HepG2 (cell line): ENCODE data around the gene SUN1. TPM values are rescaled to one million over a fixed set of nuclear protein-coding genes. Genes with fewer than 3 reads are reported as not detected.
A peak's percentile ranks its signal among the peaks of the same experiment; 100 is the strongest.

ENCODE experiments used
- ATAC-seq: fragments of 200-7000 bp; cut with Tn5 transposase; 3 replicates; pipeline ENCODE4 v1.9.1; 2020; ENCODE audit warnings: mild to moderate bottlenecking, moderate library complexity
- BruUV-seq: library from RNA; stranded (reverse); fragments of 400-500 nt; replicated peaks from 2 replicates; lab custom pipeline; 2021; lab: Mats Ljungman, UMichigan
- CTCF ChIA-PET: fragments of 300-600 bp; formaldehyde crosslinking; extraction: SDS; loops from one replicate; lab custom pipeline; 2021; ENCODE audit warnings: low total read pairs, inconsistent platforms, low intra/inter-chr PET ratio; lab: Yijun Ruan, JAX
- POLR2A ChIA-PET: fragments of 350-600 bp; sonication (Branson Sonifier 250); formaldehyde crosslinking; loops from one replicate; lab custom pipeline; 2020; ENCODE audit warnings: antibody characterized with exemption, inconsistent platforms; lab: Yijun Ruan, JAX
- DNase-seq: peaks from one replicate; pipeline ENCODE4 v3.0.0-alpha.2; 2015; ENCODE audit warnings: low spot score
- FAIRE-seq: peaks from 3 replicates; lab custom pipeline; 2011; peaks lifted over from hg19 to GRCh38; lab: Jason Lieb, UNC
- H2AFZ ChIP-seq: one replicate; pipeline ENCODE4 v1.6.1; 2011; ENCODE audit warnings: low read length, inconsistent platforms
- H3K27ac ChIP-seq: fragments of 300-600 bp; 3 replicates; pipeline ENCODE4 v1.8.0; 2011; ENCODE audit warnings: mixed run types, mild to moderate bottlenecking, mixed read lengths, low read length, inconsistent platforms; ENCODE audit not compliant: insufficient read depth; ENCODE audit errors: extremely low read length
- H3K27me3 ChIP-seq, 2 experiments: fragments of 200-600 bp in 1 of 2; 2 replicates in 1 of 2; 3 replicates in 1 of 2; pipeline versions ENCODE4 v1.6.0 to v1.8.0; 2011; ENCODE audit warnings: low read length in 2 of 2, mild to moderate bottlenecking in 2 of 2, moderate library complexity in 2 of 2, inconsistent platforms in 1 of 2; ENCODE audit not compliant: insufficient read depth in 2 of 2, control insufficient read depth in 1 of 2
- H3K36me3 ChIP-seq, 2 experiments: fragments of 200-600 bp in 1 of 2; replicated peaks in 1 of 2; 2 replicates in 1 of 2; 3 replicates in 1 of 2; pipeline versions ENCODE4 v1.5.1 to v1.8.0; 2011; ENCODE audit warnings: low read length in 2 of 2, inconsistent platforms in 1 of 2; ENCODE audit not compliant: insufficient read depth in 2 of 2, control insufficient read depth in 1 of 2
- H3K4me1 ChIP-seq: 2 replicates; pipeline ENCODE4 v1.5.1; 2012; ENCODE audit warnings: low read length, inconsistent platforms; ENCODE audit not compliant: insufficient read depth
- H3K4me2 ChIP-seq: 2 replicates; pipeline ENCODE4 v1.6.0; 2011; ENCODE audit warnings: low read depth, low read length, inconsistent platforms
- H3K4me3 ChIP-seq, 3 experiments: fragments of 200-600 bp in 1 of 3; sonication (generic), shearing (Covaris generic) in 1 of 3; replicated peaks in 1 of 3; 2 replicates each; pipeline ENCODE4 v1.5.1; 2011 to 2016; ENCODE audit warnings: low read length in 3 of 3, inconsistent platforms in 2 of 3, low read depth in 2 of 3, mild to moderate bottlenecking in 2 of 3, control low read depth in 1 of 3, mixed read lengths in 1 of 3; ENCODE audit not compliant: insufficient read depth in 1 of 3
- H3K79me2 ChIP-seq: one replicate; pipeline ENCODE4 v1.6.1; 2011; ENCODE audit warnings: low read length, inconsistent platforms; ENCODE audit not compliant: insufficient read depth
- H3K9ac ChIP-seq: 2 replicates; pipeline ENCODE4 v1.6.0; 2011; ENCODE audit warnings: mild to moderate bottlenecking, low read depth, low read length, inconsistent platforms; ENCODE audit not compliant: insufficient read depth
- H3K9me3 ChIP-seq: 2 replicates; pipeline ENCODE4 v1.5.1; 2012; ENCODE audit warnings: mild to moderate bottlenecking, low read length
- H4K20me1 ChIP-seq: 2 replicates; pipeline ENCODE4 v1.6.0; 2011; ENCODE audit warnings: inconsistent platforms, mild to moderate bottlenecking, low read length, moderate library complexity; ENCODE audit not compliant: insufficient read depth
- CHD4 ChIP-seq: fragments of 200-600 bp; sonication (generic); IDR thresholded peaks from 2 replicates; pipeline ENCODE4 v1.7.0; 2017; ENCODE audit warnings: mild to moderate bottlenecking, low read length, borderline replicate concordance
- ERF ChIP-seq: IDR thresholded peaks from 2 replicates; pipeline ENCODE4 v1.6.1; 2018; ENCODE audit warnings: missing biosample characterization, missing genetic modification reagents
- JARID2 ChIP-seq: sonication (generic); formaldehyde crosslinking; IDR thresholded peaks from 2 replicates; pipeline ENCODE4 v1.8.1; 2023; ENCODE audit warnings: missing genetic modification reagents, inconsistent platforms; ENCODE audit not compliant: insufficient replicate concordance
- NFKB2 ChIP-seq: sonication (generic); formaldehyde crosslinking; IDR thresholded peaks from 2 replicates; pipeline ENCODE4 v1.4.0; 2020; ENCODE audit warnings: missing genetic modification reagents, borderline replicate concordance
- PHF21A ChIP-seq: sonication (generic); formaldehyde crosslinking; IDR thresholded peaks from 2 replicates; pipeline ENCODE4 v1.5.0; 2020; ENCODE audit warnings: mild to moderate bottlenecking, missing genetic modification reagents
- RFX1 ChIP-seq: fragments of 450-650 bp; IDR thresholded peaks from 2 replicates; pipeline ENCODE4 v1.6.1; 2017
- SMARCC2 ChIP-seq: fragments of 450-650 bp; IDR thresholded peaks from 2 replicates; pipeline ENCODE4 v1.6.1; 2017; ENCODE audit warnings: antibody characterized with exemption, mild to moderate bottlenecking
- ZNF333 ChIP-seq: sonication (generic); formaldehyde crosslinking; IDR thresholded peaks from 2 replicates; pipeline ENCODE4 v1.4.0; 2020; ENCODE audit warnings: mild to moderate bottlenecking, missing genetic modification reagents, borderline replicate concordance
- WGBS: methylation state at CpG from one replicate; pipeline ENCODE4 v1.1.6; 2017; ENCODE audit warnings: low lambda C conversion rate; 5-methylcytosine and 5-hydroxymethylcytosine counted together
- in situ Hi-C: cut with HindIII; loops from 2 replicates; pipeline ENCODE4 v1.10.0; 2017; ENCODE audit warnings: low pct_unique_long_range_greater_than_20kb; ENCODE audit not compliant: extremely low pct_ligation_motif_present
- intact Hi-C: fragments of 100-400 bp; cut with micrococcal nuclease; formaldehyde crosslinking; loops from one replicate; pipeline ENCODE4 v1.10.0; 2022; ENCODE audit not compliant: unreplicated experiment
- polyA plus RNA-seq, 8 experiments: library from polyadenylated mRNA; depleted of rRNA in 3 of 8; stranded (reverse) in 7 of 8; unstranded in 1 of 8; fragments of >200 nt; fragmentation: Illumina TruSeq in 4 of 8; extraction: Trizol in 4 of 8; gene quantifications; 2 replicates each; pipeline versions ENCODE4 v1.2.1 to v1.2.3, GENCODE V29; 2011 to 2016; ENCODE audit warnings: low read depth in 4 of 8, missing spikeins in 1 of 8, mixed read lengths in 1 of 8; ENCODE audit not compliant: insufficient read depth in 1 of 8
- total RNA-seq, 5 experiments: library from RNA; depleted of rRNA; stranded (reverse); fragments of >200 nt; fragmentation: Illumina TruSeq; extraction: Trizol; gene quantifications; 2 replicates each; pipeline ENCODE4 v1.2.3, GENCODE V29; 2016; ENCODE audit warnings: low read depth in 1 of 5
- TF ChIP-seq, protein P1 (sequence below): sonication (generic); formaldehyde crosslinking; IDR thresholded peaks from 2 replicates; pipeline ENCODE4 v1.4.0; 2020; ENCODE audit warnings: mild to moderate bottlenecking, missing genetic modification reagents
- TF ChIP-seq, protein P2 (sequence below): sonication (generic); formaldehyde crosslinking; IDR thresholded peaks from 2 replicates; pipeline ENCODE4 v1.9.0; 2021; ENCODE audit warnings: missing genetic modification reagents, mild to moderate bottlenecking, borderline replicate concordance
- TF ChIP-seq, protein P3 (sequence below), 2 experiments: sonication (generic) in 1 of 2; formaldehyde crosslinking in 1 of 2; IDR thresholded peaks; 2 replicates each; pipeline versions ENCODE4 v1.6.1 to v1.9.0; 2014 to 2022; ENCODE audit warnings: antibody characterized with exemption in 1 of 2, borderline replicate concordance in 1 of 2, inconsistent platforms in 1 of 2, low read depth in 1 of 2, missing genetic modification reagents in 1 of 2

The SUN1 gene
- total and polyA plus RNA-seq, 2 of the 13 experiments (the other 11 are each of a cell fraction or from before 2014, with no cell fraction given), result 47.0 to 126 TPM

DNA sequence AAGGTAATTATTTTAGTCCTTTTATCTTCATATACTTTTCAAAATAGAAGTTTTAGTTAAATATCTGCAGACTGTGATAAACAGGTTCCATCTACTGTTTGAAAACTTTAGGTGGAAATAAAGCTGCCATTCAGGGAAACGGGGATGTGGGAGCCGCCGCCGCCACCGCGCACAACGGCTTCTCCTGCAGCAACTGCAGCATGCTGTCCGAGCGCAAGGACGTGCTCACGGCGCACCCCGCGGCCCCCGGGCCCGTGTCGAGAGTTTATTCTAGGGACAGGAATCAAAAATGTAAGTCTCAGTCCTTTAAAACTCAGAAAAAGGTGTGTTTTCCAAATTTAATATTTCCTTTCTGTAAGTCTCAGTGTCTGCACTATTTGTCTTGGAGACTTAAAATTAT, 11.0 kb downstream of the SUN1 start:
- 98% methylated on average over 17 of the region's 17 CpGs for WGBS
- TSS peak; percentile 25 for BruUV-seq
- Histone ChIP-seq H3K36me3 (peaks cover 22 to 50% of the 10 kb centered on the region in 2 experiments; a peak in 4 of 5 replicates), H3K4me2 (no peak overlapping the region), H3K4me1 (no peaks in the 10 kb centered on the region), H3K27ac (no peak overlapping the region), H4K20me1 (no peaks in the 10 kb centered on the region), H3K9me3 (no peaks in the 10 kb centered on the region), H3K4me3 (no peak overlapping the region), H3K79me2 (peaks cover 3% of the 10 kb centered on the region), H2AFZ (no peak overlapping the region), H3K9ac (no peak overlapping the region), H3K27me3 (no peaks in the 10 kb centered on the region)
- in situ Hi-C loops (no loop called here), intact Hi-C loops (no loop called here)
- ChIA-PET POLR2A (no interaction called here), CTCF (no interaction called here)
- no peak for DNase-seq
- no peak for FAIRE-seq
- no peak for ATAC-seq
- no peak for TF ChIP-seq CHD4
- TF ChIP-seq ERF, result no peak
- no peak for TF ChIP-seq RFX1
- TF ChIP-seq NFKB2 (CRISPR knock-in tag), result no peak
- TF ChIP-seq SMARCC2, result no peak
- no peak for TF ChIP-seq PHF21A (CRISPR knock-in tag)
- no peak for TF ChIP-seq JARID2 (CRISPR knock-in tag)
- TF ChIP-seq, protein P1, sequence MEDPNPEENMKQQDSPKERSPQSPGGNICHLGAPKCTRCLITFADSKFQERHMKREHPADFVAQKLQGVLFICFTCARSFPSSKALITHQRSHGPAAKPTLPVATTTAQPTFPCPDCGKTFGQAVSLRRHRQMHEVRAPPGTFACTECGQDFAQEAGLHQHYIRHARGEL (CRISPR knock-in tag), result no peak
- TF ChIP-seq, protein P2, sequence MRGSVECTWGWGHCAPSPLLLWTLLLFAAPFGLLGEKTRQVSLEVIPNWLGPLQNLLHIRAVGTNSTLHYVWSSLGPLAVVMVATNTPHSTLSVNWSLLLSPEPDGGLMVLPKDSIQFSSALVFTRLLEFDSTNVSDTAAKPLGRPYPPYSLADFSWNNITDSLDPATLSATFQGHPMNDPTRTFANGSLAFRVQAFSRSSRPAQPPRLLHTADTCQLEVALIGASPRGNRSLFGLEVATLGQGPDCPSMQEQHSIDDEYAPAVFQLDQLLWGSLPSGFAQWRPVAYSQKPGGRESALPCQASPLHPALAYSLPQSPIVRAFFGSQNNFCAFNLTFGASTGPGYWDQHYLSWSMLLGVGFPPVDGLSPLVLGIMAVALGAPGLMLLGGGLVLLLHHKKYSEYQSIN, result no peak
- no peak for TF ChIP-seq ZNF333 (CRISPR knock-in tag)
- TF ChIP-seq, protein P3, sequence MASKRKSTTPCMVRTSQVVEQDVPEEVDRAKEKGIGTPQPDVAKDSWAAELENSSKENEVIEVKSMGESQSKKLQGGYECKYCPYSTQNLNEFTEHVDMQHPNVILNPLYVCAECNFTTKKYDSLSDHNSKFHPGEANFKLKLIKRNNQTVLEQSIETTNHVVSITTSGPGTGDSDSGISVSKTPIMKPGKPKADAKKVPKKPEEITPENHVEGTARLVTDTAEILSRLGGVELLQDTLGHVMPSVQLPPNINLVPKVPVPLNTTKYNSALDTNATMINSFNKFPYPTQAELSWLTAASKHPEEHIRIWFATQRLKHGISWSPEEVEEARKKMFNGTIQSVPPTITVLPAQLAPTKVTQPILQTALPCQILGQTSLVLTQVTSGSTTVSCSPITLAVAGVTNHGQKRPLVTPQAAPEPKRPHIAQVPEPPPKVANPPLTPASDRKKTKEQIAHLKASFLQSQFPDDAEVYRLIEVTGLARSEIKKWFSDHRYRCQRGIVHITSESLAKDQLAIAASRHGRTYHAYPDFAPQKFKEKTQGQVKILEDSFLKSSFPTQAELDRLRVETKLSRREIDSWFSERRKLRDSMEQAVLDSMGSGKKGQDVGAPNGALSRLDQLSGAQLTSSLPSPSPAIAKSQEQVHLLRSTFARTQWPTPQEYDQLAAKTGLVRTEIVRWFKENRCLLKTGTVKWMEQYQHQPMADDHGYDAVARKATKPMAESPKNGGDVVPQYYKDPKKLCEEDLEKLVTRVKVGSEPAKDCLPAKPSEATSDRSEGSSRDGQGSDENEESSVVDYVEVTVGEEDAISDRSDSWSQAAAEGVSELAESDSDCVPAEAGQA (IDR thresholded peaks at IDR 0.05; ENCODE audit: low read depth), result no peak
- TF ChIP-seq, protein P3 (CRISPR knock-in tag; IDR thresholded peaks at IDR 0.05; ENCODE audit: borderline replicate concordance), result no peak
